Measurements from ENCODE around the gene CRYL1.

GRCh38 chr13:20435616-20436368 is 89.9 kb downstream of the CRYL1 start:
- no peak for TF ChIP-seq EZH2 (IDR thresholded peaks at IDR 0.05; ENCODE audit: insufficient read depth, poor library complexity, severe bottlenecking)
- TF ChIP-seq EZH2phosphoT487 (IDR thresholded peaks at IDR 0.05; ENCODE audit: insufficient read depth, low read depth), result no peak

All from GM23248 (cell line).